ENCODE results near the gene TUSC2. TPM values are rescaled to one million over a fixed set of nuclear protein-coding genes. Genes with fewer than 3 reads are reported as not detected.

Gene TUSC2
- total and polyA plus RNA-seq, 2 of the 13 experiments (the other 11 are each of a cell fraction or from before 2014, with no cell fraction given) = 36.7 to 39.1 TPM

DNA sequence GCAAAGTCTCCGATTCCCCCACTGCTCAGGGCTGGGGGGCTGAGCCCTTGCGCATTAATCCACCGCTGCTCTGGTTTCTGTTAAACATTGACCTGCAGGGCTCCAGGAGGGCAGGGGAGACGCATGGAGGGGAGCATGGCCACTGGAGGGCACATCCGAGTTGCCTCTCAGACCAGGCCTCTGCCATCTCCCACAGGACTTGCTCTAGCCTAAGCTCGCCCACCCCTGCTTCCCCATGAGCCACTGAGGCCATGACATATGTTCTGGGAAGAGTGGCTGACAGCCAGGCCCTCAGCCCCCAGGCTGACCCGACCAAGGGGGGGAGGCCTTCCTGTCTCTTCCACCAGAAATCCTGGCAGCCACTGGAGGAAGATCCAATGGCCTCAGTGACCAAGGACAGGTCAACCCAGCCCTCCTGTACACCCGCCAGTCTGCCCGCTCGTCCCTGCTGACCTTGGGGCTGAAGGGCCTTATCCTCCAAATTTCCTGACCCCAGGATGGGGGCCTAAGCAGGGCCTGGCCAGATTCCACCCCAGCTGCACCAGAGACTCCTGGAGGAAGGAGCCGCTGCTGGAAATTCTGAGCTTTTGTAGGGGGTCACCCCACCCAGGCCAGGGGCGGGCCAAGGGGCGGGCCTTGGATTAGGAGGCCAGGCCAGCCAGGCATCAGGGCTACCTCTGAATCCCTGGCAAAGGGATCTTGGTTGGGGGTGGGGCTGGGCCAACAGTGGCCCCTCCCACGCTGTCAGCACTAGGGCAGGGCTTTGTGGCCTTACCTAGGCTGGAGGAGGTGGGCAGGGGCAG is 24.8 kb downstream of the TUSC2 start, which contains the start of gene HYAL1 (continued):
- no peak for TF ChIP-seq HNRNPUL1 (IDR thresholded peaks at IDR 0.05; ENCODE audit: low read depth, low read length)
- TF ChIP-seq, protein P1, sequence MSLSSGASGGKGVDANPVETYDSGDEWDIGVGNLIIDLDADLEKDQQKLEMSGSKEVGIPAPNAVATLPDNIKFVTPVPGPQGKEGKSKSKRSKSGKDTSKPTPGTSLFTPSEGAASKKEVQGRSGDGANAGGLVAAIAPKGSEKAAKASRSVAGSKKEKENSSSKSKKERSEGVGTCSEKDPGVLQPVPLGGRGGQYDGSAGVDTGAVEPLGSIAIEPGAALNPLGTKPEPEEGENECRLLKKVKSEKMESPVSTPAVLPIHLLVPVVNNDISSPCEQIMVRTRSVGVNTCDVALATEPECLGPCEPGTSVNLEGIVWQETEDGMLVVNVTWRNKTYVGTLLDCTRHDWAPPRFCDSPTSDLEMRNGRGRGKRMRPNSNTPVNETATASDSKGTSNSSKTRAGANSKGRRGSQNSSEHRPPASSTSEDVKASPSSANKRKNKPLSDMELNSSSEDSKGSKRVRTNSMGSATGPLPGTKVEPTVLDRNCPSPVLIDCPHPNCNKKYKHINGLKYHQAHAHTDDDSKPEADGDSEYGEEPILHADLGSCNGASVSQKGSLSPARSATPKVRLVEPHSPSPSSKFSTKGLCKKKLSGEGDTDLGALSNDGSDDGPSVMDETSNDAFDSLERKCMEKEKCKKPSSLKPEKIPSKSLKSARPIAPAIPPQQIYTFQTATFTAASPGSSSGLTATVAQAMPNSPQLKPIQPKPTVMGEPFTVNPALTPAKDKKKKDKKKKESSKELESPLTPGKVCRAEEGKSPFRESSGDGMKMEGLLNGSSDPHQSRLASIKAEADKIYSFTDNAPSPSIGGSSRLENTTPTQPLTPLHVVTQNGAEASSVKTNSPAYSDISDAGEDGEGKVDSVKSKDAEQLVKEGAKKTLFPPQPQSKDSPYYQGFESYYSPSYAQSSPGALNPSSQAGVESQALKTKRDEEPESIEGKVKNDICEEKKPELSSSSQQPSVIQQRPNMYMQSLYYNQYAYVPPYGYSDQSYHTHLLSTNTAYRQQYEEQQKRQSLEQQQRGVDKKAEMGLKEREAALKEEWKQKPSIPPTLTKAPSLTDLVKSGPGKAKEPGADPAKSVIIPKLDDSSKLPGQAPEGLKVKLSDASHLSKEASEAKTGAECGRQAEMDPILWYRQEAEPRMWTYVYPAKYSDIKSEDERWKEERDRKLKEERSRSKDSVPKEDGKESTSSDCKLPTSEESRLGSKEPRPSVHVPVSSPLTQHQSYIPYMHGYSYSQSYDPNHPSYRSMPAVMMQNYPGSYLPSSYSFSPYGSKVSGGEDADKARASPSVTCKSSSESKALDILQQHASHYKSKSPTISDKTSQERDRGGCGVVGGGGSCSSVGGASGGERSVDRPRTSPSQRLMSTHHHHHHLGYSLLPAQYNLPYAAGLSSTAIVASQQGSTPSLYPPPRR (CRISPR knock-in tag; IDR thresholded peaks at IDR 0.05; ENCODE audit: borderline replicate concordance) = no peak; the same call in 1 of the 2 replicates
- no peak for TF ChIP-seq ZNF652 (CRISPR knock-in tag; IDR thresholded peaks at IDR 0.05; ENCODE audit: borderline replicate concordance, low read depth)
- no peak for TF ChIP-seq DPF2 (CRISPR knock-in tag; IDR thresholded peaks at IDR 0.05; ENCODE audit: borderline replicate concordance, low read depth)
- TF ChIP-seq ZNF274 (CRISPR knock-in tag; IDR thresholded peaks at IDR 0.05) = no peak; the same call in 1 of the 2 replicates
- TF ChIP-seq, protein P2, sequence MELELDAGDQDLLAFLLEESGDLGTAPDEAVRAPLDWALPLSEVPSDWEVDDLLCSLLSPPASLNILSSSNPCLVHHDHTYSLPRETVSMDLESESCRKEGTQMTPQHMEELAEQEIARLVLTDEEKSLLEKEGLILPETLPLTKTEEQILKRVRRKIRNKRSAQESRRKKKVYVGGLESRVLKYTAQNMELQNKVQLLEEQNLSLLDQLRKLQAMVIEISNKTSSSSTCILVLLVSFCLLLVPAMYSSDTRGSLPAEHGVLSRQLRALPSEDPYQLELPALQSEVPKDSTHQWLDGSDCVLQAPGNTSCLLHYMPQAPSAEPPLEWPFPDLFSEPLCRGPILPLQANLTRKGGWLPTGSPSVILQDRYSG (CRISPR knock-in tag; IDR thresholded peaks at IDR 0.05) = no peak
- TF ChIP-seq, protein P3, sequence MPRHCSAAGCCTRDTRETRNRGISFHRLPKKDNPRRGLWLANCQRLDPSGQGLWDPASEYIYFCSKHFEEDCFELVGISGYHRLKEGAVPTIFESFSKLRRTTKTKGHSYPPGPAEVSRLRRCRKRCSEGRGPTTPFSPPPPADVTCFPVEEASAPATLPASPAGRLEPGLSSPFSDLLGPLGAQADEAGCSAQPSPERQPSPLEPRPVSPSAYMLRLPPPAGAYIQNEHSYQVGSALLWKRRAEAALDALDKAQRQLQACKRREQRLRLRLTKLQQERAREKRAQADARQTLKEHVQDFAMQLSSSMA (CRISPR knock-in tag; IDR thresholded peaks at IDR 0.05) = no peak
- peak; percentile 71; the same call in 1 of the 2 replicates for TF ChIP-seq ZNF556 (CRISPR knock-in tag; IDR thresholded peaks at IDR 0.05; ENCODE audit: borderline replicate concordance)
- peak; percentile 71 for TF ChIP-seq ZNF776 (CRISPR knock-in tag; IDR thresholded peaks at IDR 0.05)
- TF ChIP-seq ZNF790 (CRISPR knock-in tag; IDR thresholded peaks at IDR 0.05; ENCODE audit: borderline replicate concordance) = no peak
- TF ChIP-seq ZNF766 (CRISPR knock-in tag; IDR thresholded peaks at IDR 0.05; ENCODE audit: borderline replicate concordance) = no peak
- TF ChIP-seq ZNF614 (CRISPR knock-in tag; IDR thresholded peaks at IDR 0.05; ENCODE audit: borderline replicate concordance) = no peak
- TF ChIP-seq SUZ12 (IDR thresholded peaks at IDR 0.05; ENCODE audit: low read depth, low read length) = no peak
- no peak for TF ChIP-seq SYNCRIP (IDR thresholded peaks at IDR 0.05; ENCODE audit: insufficient read depth, low read depth, low read length)
- no peak for TF ChIP-seq ZNF282 (IDR thresholded peaks at IDR 0.05; ENCODE audit: partially characterized antibody)
- TF ChIP-seq RAD51 (IDR thresholded peaks at IDR 0.05; ENCODE audit: borderline replicate concordance) = no peak
- TF ChIP-seq ZNF17 (CRISPR knock-in tag; IDR thresholded peaks at IDR 0.05) = no peak
- TF ChIP-seq MIER2 (CRISPR knock-in tag; IDR thresholded peaks at IDR 0.05) = no peak
- peak; percentile 20; the same call in 1 of the 2 replicates for TF ChIP-seq CEBPG (CRISPR knock-in tag; IDR thresholded peaks at IDR 0.05)
- TF ChIP-seq ZNF343 (CRISPR knock-in tag; IDR thresholded peaks at IDR 0.05) = no peak; the same call in 1 of the 2 replicates
- TF ChIP-seq PAX8 (CRISPR knock-in tag; IDR thresholded peaks at IDR 0.05; ENCODE audit: borderline replicate concordance) = 0 out of 2 replicates have a peak, but pooled peaks have one; percentile 10
- TF ChIP-seq ZNF3 (CRISPR knock-in tag; IDR thresholded peaks at IDR 0.05) = no peak; the same call in 1 of the 2 replicates
- TF ChIP-seq, protein P4, sequence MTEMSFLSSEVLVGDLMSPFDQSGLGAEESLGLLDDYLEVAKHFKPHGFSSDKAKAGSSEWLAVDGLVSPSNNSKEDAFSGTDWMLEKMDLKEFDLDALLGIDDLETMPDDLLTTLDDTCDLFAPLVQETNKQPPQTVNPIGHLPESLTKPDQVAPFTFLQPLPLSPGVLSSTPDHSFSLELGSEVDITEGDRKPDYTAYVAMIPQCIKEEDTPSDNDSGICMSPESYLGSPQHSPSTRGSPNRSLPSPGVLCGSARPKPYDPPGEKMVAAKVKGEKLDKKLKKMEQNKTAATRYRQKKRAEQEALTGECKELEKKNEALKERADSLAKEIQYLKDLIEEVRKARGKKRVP (CRISPR knock-in tag; IDR thresholded peaks at IDR 0.05) = no peak

Data from HepG2 (cell line).